Liver (tissue), 3 donors: Measurements from ENCODE around the gene REEP3.

Experiments
- CTCF ChIP-seq: fragments of 150-350 bp; IDR thresholded peaks from 2 replicates; pipeline ENCODE4 v1.5.1; 2017; ENCODE audit warnings: improper control_type of control experiment, low read depth, low read length; ENCODE audit not compliant: missing input control
- HNF4A ChIP-seq, 2 donors: conservative IDR thresholded peaks; 2 replicates each; pipeline ENCODE4 v1.6.1; 2016; ENCODE audit warnings: antibody characterized with exemption in 2 of 2, mild to moderate bottlenecking in 2 of 2
- JUND ChIP-seq, 2 donors: IDR thresholded peaks; 2 replicates each; pipeline ENCODE4 v1.6.1; 2016; ENCODE audit warnings: antibody characterized with exemption in 2 of 2
- donor health status: healthy.
- donor health status: healthy.

- no peak for TF ChIP-seq CTCF
- TF ChIP-seq JUND (IDR thresholded peaks at IDR 0.05) = no peak
- TF ChIP-seq HNF4A (conservative IDR thresholded peaks at IDR 0.05) = no peak
Measured at GRCh38 chr10:63553031-63553430, 31.8 kb downstream of the REEP3 start.
